ENCODE measurements around the gene ACLY. TPM values are rescaled to one million over a fixed set of nuclear protein-coding genes. Genes with fewer than 3 reads are reported as not detected.

Gene ACLY
- total and polyA plus RNA-seq, 2 of the 13 experiments (the other 11 are each of a cell fraction or from before 2014, with no cell fraction given), result 111 to 218 TPM

DNA sequence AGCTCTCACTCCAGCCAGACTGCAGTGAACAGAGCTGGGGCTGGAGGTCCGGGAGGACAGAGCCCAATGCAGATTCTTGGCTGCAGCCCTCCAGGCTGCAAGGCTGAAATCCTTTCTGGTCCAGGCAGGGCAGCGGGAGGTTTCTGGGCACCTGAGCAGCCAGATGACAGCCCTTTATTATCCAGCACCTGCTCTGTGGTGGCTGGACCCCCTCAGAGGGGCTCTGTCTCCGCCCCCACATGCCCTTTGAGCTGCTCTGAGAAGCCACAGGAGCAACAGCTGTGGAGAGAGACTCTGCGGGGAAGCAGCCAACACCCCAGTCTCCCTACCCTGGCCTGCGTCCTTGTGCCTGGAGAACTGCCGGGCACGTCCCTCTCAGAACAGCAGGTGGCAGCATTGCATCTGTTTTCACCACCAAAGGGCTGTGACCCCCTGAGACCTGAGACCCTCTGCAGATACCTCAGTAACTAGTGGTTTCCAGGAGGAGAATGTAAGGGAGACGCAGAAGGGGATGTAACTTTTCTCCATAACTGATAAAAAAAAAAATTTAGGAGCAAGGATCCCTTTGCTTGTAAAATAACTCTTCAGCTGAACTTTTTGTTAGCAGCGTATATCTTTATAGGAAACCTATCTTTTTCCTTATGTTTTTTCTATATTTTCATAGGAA, 44.1 kb upstream of the ACLY start (continued):
- TF ChIP-seq, protein P1, sequence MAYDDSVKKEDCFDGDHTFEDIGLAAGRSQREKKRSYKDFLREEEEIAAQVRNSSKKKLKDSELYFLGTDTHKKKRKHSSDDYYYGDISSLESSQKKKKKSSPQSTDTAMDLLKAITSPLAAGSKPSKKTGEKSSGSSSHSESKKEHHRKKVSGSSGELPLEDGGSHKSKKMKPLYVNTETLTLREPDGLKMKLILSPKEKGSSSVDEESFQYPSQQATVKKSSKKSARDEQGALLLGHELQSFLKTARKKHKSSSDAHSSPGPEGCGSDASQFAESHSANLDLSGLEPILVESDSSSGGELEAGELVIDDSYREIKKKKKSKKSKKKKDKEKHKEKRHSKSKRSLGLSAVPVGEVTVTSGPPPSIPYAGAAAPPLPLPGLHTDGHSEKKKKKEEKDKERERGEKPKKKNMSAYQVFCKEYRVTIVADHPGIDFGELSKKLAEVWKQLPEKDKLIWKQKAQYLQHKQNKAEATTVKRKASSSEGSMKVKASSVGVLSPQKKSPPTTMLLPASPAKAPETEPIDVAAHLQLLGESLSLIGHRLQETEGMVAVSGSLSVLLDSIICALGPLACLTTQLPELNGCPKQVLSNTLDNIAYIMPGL (CRISPR knock-in tag; IDR thresholded peaks at IDR 0.05; ENCODE audit: borderline replicate concordance in 1 of 2, low read depth in 1 of 2), result peak; percentile 54 to 62; a peak in 3 of 4 replicates
- no peak for TF ChIP-seq EHMT2 (IDR thresholded peaks at IDR 0.05; ENCODE audit: borderline replicate concordance, low read depth, low read length)
- TF ChIP-seq ZNF788 (CRISPR knock-in tag; IDR thresholded peaks at IDR 0.05; ENCODE audit: borderline replicate concordance), result peak; percentile 44; the same call in 1 of the 2 replicates
- TF ChIP-seq, protein P2, sequence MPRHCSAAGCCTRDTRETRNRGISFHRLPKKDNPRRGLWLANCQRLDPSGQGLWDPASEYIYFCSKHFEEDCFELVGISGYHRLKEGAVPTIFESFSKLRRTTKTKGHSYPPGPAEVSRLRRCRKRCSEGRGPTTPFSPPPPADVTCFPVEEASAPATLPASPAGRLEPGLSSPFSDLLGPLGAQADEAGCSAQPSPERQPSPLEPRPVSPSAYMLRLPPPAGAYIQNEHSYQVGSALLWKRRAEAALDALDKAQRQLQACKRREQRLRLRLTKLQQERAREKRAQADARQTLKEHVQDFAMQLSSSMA (CRISPR knock-in tag; IDR thresholded peaks at IDR 0.05), result no peak
- TF ChIP-seq ZBTB20 (CRISPR knock-in tag; IDR thresholded peaks at IDR 0.05; ENCODE audit: borderline replicate concordance, low read depth), result peak; percentile 71; the same call in 1 of the 2 replicates
- TF ChIP-seq SAP130 (CRISPR knock-in tag; IDR thresholded peaks at IDR 0.05; ENCODE audit: low read depth), result peak; percentile 44; the same call in 1 of the 2 replicates
- TF ChIP-seq GPN1 (CRISPR knock-in tag; IDR thresholded peaks at IDR 0.05; ENCODE audit: borderline replicate concordance), result no peak
- TF ChIP-seq, protein P3, sequence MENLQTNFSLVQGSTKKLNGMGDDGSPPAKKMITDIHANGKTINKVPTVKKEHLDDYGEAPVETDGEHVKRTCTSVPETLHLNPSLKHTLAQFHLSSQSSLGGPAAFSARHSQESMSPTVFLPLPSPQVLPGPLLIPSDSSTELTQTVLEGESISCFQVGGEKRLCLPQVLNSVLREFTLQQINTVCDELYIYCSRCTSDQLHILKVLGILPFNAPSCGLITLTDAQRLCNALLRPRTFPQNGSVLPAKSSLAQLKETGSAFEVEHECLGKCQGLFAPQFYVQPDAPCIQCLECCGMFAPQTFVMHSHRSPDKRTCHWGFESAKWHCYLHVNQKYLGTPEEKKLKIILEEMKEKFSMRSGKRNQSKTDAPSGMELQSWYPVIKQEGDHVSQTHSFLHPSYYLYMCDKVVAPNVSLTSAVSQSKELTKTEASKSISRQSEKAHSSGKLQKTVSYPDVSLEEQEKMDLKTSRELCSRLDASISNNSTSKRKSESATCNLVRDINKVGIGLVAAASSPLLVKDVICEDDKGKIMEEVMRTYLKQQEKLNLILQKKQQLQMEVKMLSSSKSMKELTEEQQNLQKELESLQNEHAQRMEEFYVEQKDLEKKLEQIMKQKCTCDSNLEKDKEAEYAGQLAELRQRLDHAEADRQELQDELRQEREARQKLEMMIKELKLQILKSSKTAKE (CRISPR knock-in tag; IDR thresholded peaks at IDR 0.05; ENCODE audit: borderline replicate concordance), result no peak
- TF ChIP-seq, protein P4, sequence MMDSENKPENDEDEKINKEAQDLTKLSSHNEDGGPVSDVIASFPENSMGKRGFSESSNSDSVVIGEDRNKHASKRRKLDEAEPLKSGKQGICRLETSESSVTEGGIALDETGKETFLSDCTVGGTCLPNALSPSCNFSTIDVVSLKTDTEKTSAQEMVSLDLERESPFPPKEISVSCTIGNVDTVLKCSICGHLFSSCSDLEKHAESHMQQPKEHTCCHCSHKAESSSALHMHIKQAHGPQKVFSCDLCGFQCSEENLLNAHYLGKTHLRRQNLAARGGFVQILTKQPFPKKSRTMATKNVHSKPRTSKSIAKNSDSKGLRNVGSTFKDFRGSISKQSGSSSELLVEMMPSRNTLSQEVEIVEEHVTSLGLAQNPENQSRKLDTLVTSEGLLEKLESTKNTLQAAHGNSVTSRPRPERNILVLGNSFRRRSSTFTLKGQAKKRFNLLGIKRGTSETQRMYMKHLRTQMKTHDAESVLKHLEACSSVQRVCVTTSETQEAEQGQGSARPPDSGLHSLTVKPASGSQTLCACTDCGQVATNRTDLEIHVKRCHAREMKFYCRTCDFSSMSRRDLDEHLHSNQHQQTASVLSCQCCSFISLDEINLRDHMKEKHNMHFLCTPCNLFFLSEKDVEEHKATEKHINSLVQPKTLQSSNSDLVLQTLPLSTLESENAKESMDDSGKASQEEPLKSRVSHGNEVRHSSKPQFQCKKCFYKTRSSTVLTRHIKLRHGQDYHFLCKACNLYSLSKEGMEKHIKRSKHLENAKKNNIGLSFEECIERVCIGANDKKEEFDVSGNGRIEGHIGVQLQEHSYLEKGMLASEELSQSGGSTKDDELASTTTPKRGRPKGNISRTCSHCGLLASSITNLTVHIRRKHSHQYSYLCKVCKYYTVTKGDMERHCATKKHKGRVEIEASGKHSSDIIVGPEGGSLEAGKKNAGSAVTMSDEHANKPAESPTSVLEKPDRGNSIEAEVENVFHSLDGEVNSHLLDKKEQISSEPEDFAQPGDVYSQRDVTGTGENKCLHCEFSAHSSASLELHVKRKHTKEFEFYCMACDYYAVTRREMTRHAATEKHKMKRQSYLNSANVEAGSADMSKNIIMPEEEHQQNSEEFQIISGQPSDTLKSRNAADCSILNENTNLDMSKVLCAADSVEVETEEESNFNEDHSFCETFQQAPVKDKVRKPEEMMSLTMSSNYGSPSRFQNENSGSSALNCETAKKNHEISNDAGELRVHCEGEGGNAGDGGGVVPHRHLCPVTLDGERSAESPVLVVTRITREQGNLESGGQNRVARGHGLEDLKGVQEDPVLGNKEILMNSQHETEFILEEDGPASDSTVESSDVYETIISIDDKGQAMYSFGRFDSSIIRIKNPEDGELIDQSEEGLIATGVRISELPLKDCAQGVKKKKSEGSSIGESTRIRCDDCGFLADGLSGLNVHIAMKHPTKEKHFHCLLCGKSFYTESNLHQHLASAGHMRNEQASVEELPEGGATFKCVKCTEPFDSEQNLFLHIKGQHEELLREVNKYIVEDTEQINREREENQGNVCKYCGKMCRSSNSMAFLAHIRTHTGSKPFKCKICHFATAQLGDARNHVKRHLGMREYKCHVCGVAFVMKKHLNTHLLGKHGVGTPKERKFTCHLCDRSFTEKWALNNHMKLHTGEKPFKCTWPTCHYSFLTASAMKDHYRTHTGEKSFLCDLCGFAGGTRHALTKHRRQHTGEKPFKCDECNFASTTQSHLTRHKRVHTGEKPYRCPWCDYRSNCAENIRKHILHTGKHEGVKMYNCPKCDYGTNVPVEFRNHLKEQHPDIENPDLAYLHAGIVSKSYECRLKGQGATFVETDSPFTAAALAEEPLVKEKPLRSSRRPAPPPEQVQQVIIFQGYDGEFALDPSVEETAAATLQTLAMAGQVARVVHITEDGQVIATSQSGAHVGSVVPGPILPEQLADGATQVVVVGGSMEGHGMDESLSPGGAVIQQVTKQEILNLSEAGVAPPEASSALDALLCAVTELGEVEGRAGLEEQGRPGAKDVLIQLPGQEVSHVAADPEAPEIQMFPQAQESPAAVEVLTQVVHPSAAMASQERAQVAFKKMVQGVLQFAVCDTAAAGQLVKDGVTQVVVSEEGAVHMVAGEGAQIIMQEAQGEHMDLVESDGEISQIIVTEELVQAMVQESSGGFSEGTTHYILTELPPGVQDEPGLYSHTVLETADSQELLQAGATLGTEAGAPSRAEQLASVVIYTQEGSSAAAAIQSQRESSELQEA (CRISPR knock-in tag; IDR thresholded peaks at IDR 0.05; ENCODE audit: not compliant biosample characterization), result peak; percentile 71
- no peak for TF ChIP-seq ARID3A (IDR thresholded peaks at IDR 0.05; ENCODE audit: low read depth, low read length)
- TF ChIP-seq KAT8 (CRISPR knock-in tag; IDR thresholded peaks at IDR 0.05), result 0 out of 2 replicates have a peak, but pooled peaks have one; percentile 27

Data from HepG2 (cell line).